ENCODE results near the gene LIN37. TPM values are rescaled to one million over a fixed set of nuclear protein-coding genes. Genes with fewer than 3 reads are reported as not detected.

The LIN37 gene
- total RNA-seq, 1 donor from 2014 or later: 11.4 TPM

DNA sequence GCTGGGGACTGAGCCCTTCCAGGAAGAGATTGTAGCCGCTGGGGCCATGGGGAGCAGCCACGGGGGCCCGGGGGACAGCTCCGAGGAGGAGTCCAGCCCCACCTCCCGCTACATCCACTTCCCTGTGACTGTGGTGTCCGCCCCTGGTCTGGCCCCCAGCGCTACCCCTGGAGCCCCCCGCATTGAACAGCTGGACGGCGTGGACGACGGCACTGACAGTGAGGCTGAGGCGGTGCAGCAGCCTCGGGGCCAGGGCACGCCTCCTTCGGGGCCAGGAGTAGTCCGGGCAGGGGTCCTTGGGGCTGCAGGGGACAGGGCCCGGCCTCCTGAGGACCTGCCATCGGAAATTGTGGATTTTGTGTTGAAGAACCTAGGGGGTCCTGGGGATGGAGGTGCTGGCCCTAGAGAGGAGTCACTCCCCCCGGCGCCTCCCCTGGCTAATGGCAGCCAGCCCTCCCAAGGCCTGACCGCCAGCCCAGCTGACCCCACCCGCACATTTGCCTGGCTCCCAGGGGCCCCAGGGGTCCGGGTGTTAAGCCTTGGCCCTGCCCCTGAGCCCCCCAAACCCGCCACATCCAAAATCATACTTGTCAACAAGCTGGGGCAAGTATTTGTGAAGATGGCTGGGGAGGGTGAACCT, 15.7 kb upstream of the LIN37 start:
- no peak overlapping the region for H3K4me3 Mint-ChIP-seq
- TF ChIP-seq EZH2phosphoT487 (IDR thresholded peaks at IDR 0.05) (no peak), EZH2 (IDR thresholded peaks at IDR 0.05) (no peak)
- TF ChIP-seq, protein P1, sequence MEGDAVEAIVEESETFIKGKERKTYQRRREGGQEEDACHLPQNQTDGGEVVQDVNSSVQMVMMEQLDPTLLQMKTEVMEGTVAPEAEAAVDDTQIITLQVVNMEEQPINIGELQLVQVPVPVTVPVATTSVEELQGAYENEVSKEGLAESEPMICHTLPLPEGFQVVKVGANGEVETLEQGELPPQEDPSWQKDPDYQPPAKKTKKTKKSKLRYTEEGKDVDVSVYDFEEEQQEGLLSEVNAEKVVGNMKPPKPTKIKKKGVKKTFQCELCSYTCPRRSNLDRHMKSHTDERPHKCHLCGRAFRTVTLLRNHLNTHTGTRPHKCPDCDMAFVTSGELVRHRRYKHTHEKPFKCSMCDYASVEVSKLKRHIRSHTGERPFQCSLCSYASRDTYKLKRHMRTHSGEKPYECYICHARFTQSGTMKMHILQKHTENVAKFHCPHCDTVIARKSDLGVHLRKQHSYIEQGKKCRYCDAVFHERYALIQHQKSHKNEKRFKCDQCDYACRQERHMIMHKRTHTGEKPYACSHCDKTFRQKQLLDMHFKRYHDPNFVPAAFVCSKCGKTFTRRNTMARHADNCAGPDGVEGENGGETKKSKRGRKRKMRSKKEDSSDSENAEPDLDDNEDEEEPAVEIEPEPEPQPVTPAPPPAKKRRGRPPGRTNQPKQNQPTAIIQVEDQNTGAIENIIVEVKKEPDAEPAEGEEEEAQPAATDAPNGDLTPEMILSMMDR (IDR thresholded peaks at IDR 0.05): no peak
- no peak overlapping the region for H3K9ac ChIP-seq
- H3K4me3 ChIP-seq: no peak overlapping the region
- H3K36me3 Mint-ChIP-seq: peaks cover 37% of the 10 kb centered on the region
- H3K27ac ChIP-seq: no peak overlapping the region
- no peaks in the 10 kb centered on the region for H3K4me1 Mint-ChIP-seq
- no peak overlapping the region for H2AFZ ChIP-seq (replicated peaks)
- no peaks in the 10 kb centered on the region for H3K36me3 ChIP-seq
- no peak for DNase-seq (ENCODE audit: low spot score)
- no peak overlapping the region for H3K4me2 ChIP-seq
- H4K20me1 ChIP-seq (ENCODE audit: low read depth): no peaks in the 10 kb centered on the region
- peaks cover 7% of the 10 kb centered on the region for H3K27me3 Mint-ChIP-seq (ENCODE audit: insufficient read depth, low read depth)
- no peaks in the 10 kb centered on the region for H3K9me3 ChIP-seq (ENCODE audit: low read depth)
- H3K27ac Mint-ChIP-seq: no peak overlapping the region
- no peaks in the 10 kb centered on the region for H3K4me1 ChIP-seq
- no peaks in the 10 kb centered on the region for H3F3A ChIP-seq (ENCODE audit: low read depth)
- H3K27me3 ChIP-seq: no peaks in the 10 kb centered on the region
- no peaks in the 10 kb centered on the region for H3K79me2 ChIP-seq (ENCODE audit: low read depth)
- H3K9me3 Mint-ChIP-seq: no peaks in the 10 kb centered on the region

DNA sequence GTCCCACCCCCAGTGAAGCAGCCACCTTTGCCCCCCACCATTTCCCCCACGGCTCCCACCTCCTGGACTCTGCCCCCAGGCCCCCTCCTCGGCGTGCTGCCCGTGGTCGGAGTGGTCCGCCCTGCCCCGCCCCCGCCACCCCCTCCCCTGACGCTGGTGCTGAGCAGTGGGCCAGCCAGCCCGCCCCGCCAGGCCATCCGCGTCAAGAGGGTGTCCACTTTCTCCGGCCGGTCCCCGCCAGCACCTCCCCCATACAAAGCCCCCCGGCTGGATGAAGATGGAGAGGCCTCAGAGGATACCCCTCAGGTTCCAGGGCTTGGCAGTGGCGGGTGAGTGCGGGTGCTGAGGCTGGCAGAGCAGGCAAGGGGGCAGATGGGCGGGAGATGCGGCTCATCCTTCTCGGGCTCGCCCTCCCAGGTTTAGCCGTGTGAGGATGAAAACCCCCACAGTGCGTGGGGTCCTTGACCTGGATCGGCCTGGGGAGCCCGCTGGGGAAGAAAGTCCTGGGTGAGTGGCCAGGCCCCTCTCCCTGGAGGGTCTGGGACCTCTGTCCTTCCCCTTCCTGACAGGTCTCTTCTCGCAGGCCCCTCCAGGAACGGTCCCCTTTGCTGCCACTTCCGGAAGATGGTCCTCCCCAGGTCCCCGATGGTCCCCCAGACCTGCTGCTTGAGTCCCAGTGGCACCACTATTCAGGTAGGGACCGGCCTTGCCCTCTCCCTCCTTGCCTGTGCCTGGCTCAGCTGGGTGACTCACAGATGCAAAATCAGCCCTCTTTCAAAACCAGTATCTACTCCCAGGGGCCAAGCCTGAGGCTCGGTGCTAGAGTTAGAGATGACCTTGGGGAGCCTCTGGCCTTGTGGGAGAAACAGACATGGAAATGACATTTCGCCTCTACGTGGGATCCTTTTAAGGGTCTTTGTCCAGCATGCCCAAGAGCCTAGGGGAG, 14.9 kb upstream of the LIN37 start:
- peaks cover 36% of the 10 kb centered on the region for H3K36me3 Mint-ChIP-seq
- TF ChIP-seq EZH2 (IDR thresholded peaks at IDR 0.05): no peak
- TF ChIP-seq, protein P1 (IDR thresholded peaks at IDR 0.05): no peak
- no peak for TF ChIP-seq EZH2phosphoT487 (IDR thresholded peaks at IDR 0.05)
- no peaks in the 10 kb centered on the region for H3K4me1 Mint-ChIP-seq
- no peak overlapping the region for H2AFZ ChIP-seq (replicated peaks)
- DNase-seq (ENCODE audit: low spot score): no peak
- H3K27me3 ChIP-seq: no peaks in the 10 kb centered on the region
- H3K9ac ChIP-seq: no peak overlapping the region
- no peaks in the 10 kb centered on the region for H4K20me1 ChIP-seq (ENCODE audit: low read depth)
- no peaks in the 10 kb centered on the region for H3K9me3 ChIP-seq (ENCODE audit: low read depth)
- no peak overlapping the region for H3K4me3 ChIP-seq
- no peaks in the 10 kb centered on the region for H3F3A ChIP-seq (ENCODE audit: low read depth)
- H3K4me2 ChIP-seq: no peak overlapping the region
- H3K4me3 Mint-ChIP-seq: no peak overlapping the region
- H3K79me2 ChIP-seq (ENCODE audit: low read depth): no peaks in the 10 kb centered on the region
- no peaks in the 10 kb centered on the region for H3K4me1 ChIP-seq
- H3K27ac Mint-ChIP-seq: no peak overlapping the region
- no peak overlapping the region for H3K27ac ChIP-seq
- H3K36me3 ChIP-seq: no peaks in the 10 kb centered on the region
- peaks cover 5% of the 10 kb centered on the region for H3K27me3 Mint-ChIP-seq (ENCODE audit: insufficient read depth, low read depth)
- H3K9me3 Mint-ChIP-seq: no peaks in the 10 kb centered on the region

DNA sequence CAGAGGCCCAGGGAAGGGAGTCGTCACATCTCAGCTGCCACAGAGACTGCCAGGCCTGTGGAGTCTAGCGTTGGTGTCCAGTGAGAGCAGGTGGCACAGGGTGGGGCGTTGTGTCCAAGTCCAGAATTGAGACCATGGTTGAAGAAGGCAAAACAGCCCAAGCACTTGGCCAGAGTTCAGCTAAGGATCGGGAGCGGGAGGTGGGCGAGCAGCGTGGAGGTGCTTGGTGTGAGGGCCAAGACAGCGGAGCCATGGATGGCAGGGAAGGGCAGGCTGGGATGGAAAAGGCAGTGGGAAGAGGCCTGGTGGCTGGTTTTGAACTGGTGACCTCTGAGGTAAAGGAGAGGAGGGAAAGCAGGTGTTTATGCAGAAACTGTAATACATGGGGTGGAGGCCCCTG, 14.1 kb upstream of the LIN37 start:
- Histone ChIP-seq H4K20me1 (ENCODE audit: low read depth) (peaks cover 7% of the 10 kb centered on the region), H3K79me2 (ENCODE audit: low read depth) (no peaks in the 10 kb centered on the region), H3K27me3 (no peaks in the 10 kb centered on the region), H3F3A (ENCODE audit: low read depth) (peaks cover 6% of the 10 kb centered on the region), H3K4me2 (no peak overlapping the region), H3K36me3 (no peaks in the 10 kb centered on the region), H3K9ac (no peak overlapping the region), H3K4me3 (no peak overlapping the region), H3K27ac (no peak overlapping the region), H2AFZ (replicated peaks) (no peak overlapping the region), H3K9me3 (ENCODE audit: low read depth) (no peaks in the 10 kb centered on the region), H3K4me1 (no peaks in the 10 kb centered on the region)
- Mint-ChIP-seq H3K4me1 (no peaks in the 10 kb centered on the region), H3K4me3 (peak overlapping the region; percentile 13), H3K27ac (no peak overlapping the region), H3K9me3 (no peaks in the 10 kb centered on the region), H3K27me3 (ENCODE audit: insufficient read depth, low read depth) (peaks cover 5% of the 10 kb centered on the region), H3K36me3 (peaks cover 35% of the 10 kb centered on the region)
- TF ChIP-seq EZH2 (IDR thresholded peaks at IDR 0.05) (no peak), EZH2phosphoT487 (IDR thresholded peaks at IDR 0.05) (no peak)
- TF ChIP-seq, protein P1 (IDR thresholded peaks at IDR 0.05): no peak
- DNase-seq (ENCODE audit: low spot score): no peak
